CD14-positive monocyte (primary cell): ENCODE results near the gene STAT6. TPM values are rescaled to one million over a fixed set of nuclear protein-coding genes. Genes with fewer than 3 reads are reported as not detected.
"Not testable (repeated sequence)": the region's sequence is repeated elsewhere in the genome, so short reads cannot be mapped to it uniquely, and the experiment has no call there.

ENCODE experiments used
- DNase-seq, 3 donors: peaks; one replicate each; pipeline ENCODE4 v3.0.0-alpha.2; 2011 to 2022
- H2AFZ ChIP-seq: 2 replicates; pipeline ENCODE4 v1.6.0; 2012; ENCODE audit warnings: mild to moderate bottlenecking, low read depth, low read length, inconsistent platforms; ENCODE audit not compliant: insufficient read depth, poor library complexity, severe bottlenecking
- H3K27ac ChIP-seq, 2 donors: 1 replicate in 1 of 2; 2 replicates in 1 of 2; pipeline ENCODE4 v1.5.1; 2012 to 2013; ENCODE audit warnings: low read length in 2 of 2, control low read depth in 1 of 2, inconsistent platforms in 1 of 2, low read depth in 1 of 2, mild to moderate bottlenecking in 1 of 2
- H3K27me3 ChIP-seq, 2 donors: one replicate each; pipeline versions ENCODE4 v1.6.0 to v1.6.1; 2011 to 2013; ENCODE audit warnings: low read length in 2 of 2; ENCODE audit not compliant: control insufficient read depth in 2 of 2, insufficient read depth in 2 of 2
- H3K36me3 ChIP-seq, 2 donors: replicated peaks in 1 of 2; 1 replicate in 1 of 2; 2 replicates in 1 of 2; pipeline versions ENCODE4 v1.5.1 to v1.6.1; 2012 to 2013; ENCODE audit warnings: low read length in 2 of 2, control low read depth in 1 of 2, inconsistent platforms in 1 of 2, mild to moderate bottlenecking in 1 of 2; ENCODE audit not compliant: insufficient read depth in 2 of 2, control insufficient read depth in 1 of 2
- H3K4me1 ChIP-seq, 2 donors: 1 replicate in 1 of 2; 2 replicates in 1 of 2; pipeline versions ENCODE4 v1.5.1 to v1.6.1; 2012 to 2013; ENCODE audit warnings: low read length in 2 of 2, control low read depth in 1 of 2, inconsistent platforms in 1 of 2, mild to moderate bottlenecking in 1 of 2, moderate library complexity in 1 of 2; ENCODE audit not compliant: insufficient read depth in 2 of 2, control insufficient read depth in 1 of 2
- H3K4me2 ChIP-seq: replicated peaks from 2 replicates; pipeline ENCODE3; 2012; ENCODE audit warnings: low read length, moderate library complexity, mild to moderate bottlenecking; ENCODE audit not compliant: poor library complexity, severe bottlenecking; ENCODE audit errors: extremely low read depth
- H3K4me3 ChIP-seq, 3 experiments: fragments of 200-600 bp in 1 of 3; sonication (generic) in 1 of 3; replicated peaks in 1 of 3; 1 replicate in 2 of 3; 2 replicates in 1 of 3; pipeline ENCODE4 v1.5.1; 2011 to 2013; ENCODE audit warnings: low read length in 3 of 3, mild to moderate bottlenecking in 3 of 3, control low read depth in 2 of 3, low read depth in 2 of 3, inconsistent platforms in 1 of 3, moderate library complexity in 1 of 3
- H3K79me2 ChIP-seq: 2 replicates; pipeline ENCODE4 v1.6.0; 2012; ENCODE audit warnings: mild to moderate bottlenecking, control low read depth, inconsistent platforms, low read length, moderate library complexity; ENCODE audit not compliant: insufficient read depth
- H3K9ac ChIP-seq: 2 replicates; pipeline ENCODE4 v1.6.0; 2017; ENCODE audit warnings: low read length, mild to moderate bottlenecking; ENCODE audit not compliant: insufficient read depth, poor library complexity, severe bottlenecking
- H3K9me3 ChIP-seq, 2 donors: replicated peaks in 1 of 2; 1 replicate in 1 of 2; 2 replicates in 1 of 2; pipeline versions ENCODE4 v1.5.1 to v1.6.1; 2012 to 2013; ENCODE audit warnings: low read length in 2 of 2, control low read depth in 1 of 2; ENCODE audit not compliant: control insufficient read depth in 1 of 2, insufficient read depth in 1 of 2
- H4K20me1 ChIP-seq: 2 replicates; pipeline ENCODE4 v1.6.0; 2012; ENCODE audit warnings: mild to moderate bottlenecking, low read length, control low read depth, moderate library complexity; ENCODE audit not compliant: insufficient read depth
- H3K27ac Mint-ChIP-seq, 7 donors: one replicate each; pipeline ENCODE4 v1.8.0; 2020; ENCODE audit warnings: mild to moderate bottlenecking in 7 of 7, mixed read lengths in 7 of 7, moderate library complexity in 6 of 7, inconsistent platforms in 2 of 7
- H3K27me3 Mint-ChIP-seq, 3 donors: one replicate each; pipeline ENCODE4 v1.8.0; 2021 to 2022; ENCODE audit warnings: low read depth in 3 of 3, mild to moderate bottlenecking in 3 of 3, mixed read lengths in 3 of 3, moderate library complexity in 3 of 3, inconsistent platforms in 1 of 3
- H3K36me3 Mint-ChIP-seq, 2 donors: one replicate each; pipeline ENCODE4 v1.8.0; 2020; ENCODE audit warnings: mixed read lengths in 2 of 2, inconsistent platforms in 1 of 2, mild to moderate bottlenecking in 1 of 2
- H3K4me1 Mint-ChIP-seq: one replicate; pipeline ENCODE4 v1.8.0; 2020; ENCODE audit warnings: mild to moderate bottlenecking, mixed read lengths
- H3K4me3 Mint-ChIP-seq, 2 donors: one replicate each; pipeline ENCODE4 v1.8.0; 2020; ENCODE audit warnings: mild to moderate bottlenecking in 2 of 2, mixed read lengths in 2 of 2, moderate library complexity in 1 of 2
- H3K9me3 Mint-ChIP-seq, 7 donors: one replicate each; pipeline ENCODE4 v1.8.0; 2020 to 2022; ENCODE audit warnings: mixed read lengths in 7 of 7, mild to moderate bottlenecking in 6 of 7, moderate library complexity in 6 of 7, inconsistent platforms in 2 of 7
- CTCF ChIP-seq: fragments of 200-600 bp; IDR thresholded peaks from one replicate; pipeline ENCODE4 v1.8.0; 2022; ENCODE audit warnings: antibody characterized with exemption, mild to moderate bottlenecking
- WGBS: methylation state at CpG from one replicate; pipeline ENCODE4 v1.1.5; 2013; ENCODE audit warnings: missing lambda C conversion rate; ENCODE audit not compliant: insufficient coverage; 5-methylcytosine and 5-hydroxymethylcytosine counted together
- intact Hi-C, 2 donors: fragments of 100-400 bp; cut with micrococcal nuclease; formaldehyde crosslinking; loops; one replicate each; pipeline versions ENCODE4 v1.15.0 to v1.15.1; 2023
- polyA plus RNA-seq, 3 donors: library from polyadenylated mRNA; depleted of rRNA in 1 of 3; unstranded in 2 of 3; stranded (reverse) in 1 of 3; fragments of 300-500 nt in 2 of 3; fragments of >200 nt in 1 of 3; fragmentation: Illumina TruSeq in 2 of 3; gene quantifications; 1 replicate in 2 of 3; 2 replicates in 1 of 3; pipeline ENCODE4 v1.2.3, GENCODE V29; 2012 to 2021

Gene STAT6
- polyA plus RNA-seq, 3 donors = 132 to 637 (median 154) TPM

GRCh38 chr12:57055824-57056223, 55.3 kb downstream of the STAT6 start:
- H3K4me3 ChIP-seq = peak overlapping the region in 1 of 3 experiments; percentile 13
- H3K4me3 Mint-ChIP-seq = no peak overlapping the region
- H3K4me2 ChIP-seq = peak overlapping the region; percentile 18
- TF ChIP-seq CTCF = no peak
- peak overlapping the region in 1 of 2 donors; percentile 58 for H3K27ac ChIP-seq
- peaks cover 16% of the 10 kb centered on the region for H3K4me1 Mint-ChIP-seq
- H3K9me3 Mint-ChIP-seq = peaks cover 0 to 3% (median 0%) of the 10 kb centered on the region in 7 donors
- no peak overlapping the region for H3K9ac ChIP-seq
- no peak overlapping the region for H2AFZ ChIP-seq
- H3K4me1 ChIP-seq = peaks cover 16 to 17% of the 10 kb centered on the region in 2 donors
- DNase-seq = peak; percentile 84 to 90 (median 87)
- intact Hi-C loops = no loop called here
- H3K27ac Mint-ChIP-seq = peak overlapping the region; percentile 52 to 77 (median 68)
- 0% methylated on average over 1 of the region's 3 CpGs for WGBS
- H3K79me2 ChIP-seq = no peaks in the 10 kb centered on the region
- peaks cover 25 to 32% of the 10 kb centered on the region in 2 donors for H3K36me3 Mint-ChIP-seq
- peaks cover 24 to 35% of the 10 kb centered on the region in 2 donors for H3K36me3 ChIP-seq
- no peaks in the 10 kb centered on the region for H3K9me3 ChIP-seq
- no peaks in the 10 kb centered on the region for H4K20me1 ChIP-seq
- H3K27me3 ChIP-seq = no peaks in the 10 kb centered on the region
- H3K27me3 Mint-ChIP-seq = no peaks in the 10 kb centered on the region

GRCh38 chr12:57053901-57054300, 57.3 kb downstream of the STAT6 start:
- not testable (repeated sequence) for H3K9me3 ChIP-seq
- WGBS = no CpG with 5 or more reads among the region's 4 CpGs
- peak overlapping the region in 1 of 7 donors; percentile 13 for H3K27ac Mint-ChIP-seq

GRCh38 chr12:57053146-57053545, 58.0 kb downstream of the STAT6 start:
- H3K9me3 Mint-ChIP-seq, H3K4me2 ChIP-seq, H3K4me3 Mint-ChIP-seq, H3K9ac ChIP-seq, H3K9me3 ChIP-seq, intact Hi-C loops, DNase-seq, H3K27ac ChIP-seq, H3K27me3 ChIP-seq, H3K4me3 ChIP-seq, H3K79me2 ChIP-seq, H3K36me3 ChIP-seq, H4K20me1 ChIP-seq, H3K27me3 Mint-ChIP-seq, H3K27ac Mint-ChIP-seq, H2AFZ ChIP-seq: not testable (repeated sequence)
- H3K4me1 Mint-ChIP-seq = peaks cover 41% of the 10 kb centered on the region
- H3K36me3 Mint-ChIP-seq = peaks cover 8 to 12% of the 10 kb centered on the region in 2 donors
- H3K4me1 ChIP-seq = peaks cover 39 to 40% of the 10 kb centered on the region in 2 donors
- WGBS = no CpG with 5 or more reads among the region's 4 CpGs

More at GRCh38 chr12:57053901-57054300, 57.3 kb downstream of the STAT6 start:
- H3K27me3 ChIP-seq, H3K79me2 ChIP-seq, H3K9ac ChIP-seq, H3K9me3 Mint-ChIP-seq, H3K27ac ChIP-seq, H3K27me3 Mint-ChIP-seq, H3K4me2 ChIP-seq, H3K4me3 Mint-ChIP-seq, intact Hi-C loops, H4K20me1 ChIP-seq, DNase-seq, H2AFZ ChIP-seq, H3K4me3 ChIP-seq: not testable (repeated sequence)
- peaks cover 32 to 33% of the 10 kb centered on the region in 2 donors for H3K4me1 ChIP-seq
- H3K36me3 ChIP-seq = peaks cover 10 to 16% of the 10 kb centered on the region in 2 donors
- H3K4me1 Mint-ChIP-seq = peaks cover 34% of the 10 kb centered on the region
- peaks cover 15 to 19% of the 10 kb centered on the region in 2 donors for H3K36me3 Mint-ChIP-seq
